Fibroblast of lung (primary cell): Measurements from ENCODE around the gene FAM78B. TPM values are rescaled to one million over a fixed set of nuclear protein-coding genes. Genes with fewer than 3 reads are reported as not detected.

Experiments
- DNase-seq, 2 donors: peaks; one replicate each; pipeline versions ENCODE4 v3.0.0 to v3.0.0-alpha.2; 2010; ENCODE audit warnings: low read depth in 2 of 2
- H2AFZ ChIP-seq: 2 replicates; pipeline ENCODE4 v1.5.1; 2012; ENCODE audit warnings: low read length, control low read depth, inconsistent platforms
- H3K27ac ChIP-seq: 2 replicates; pipeline ENCODE4 v1.5.1; 2011; ENCODE audit warnings: low read length, control low read depth; ENCODE audit not compliant: insufficient read depth
- H3K27me3 ChIP-seq: 2 replicates; pipeline ENCODE4 v1.5.1; 2011; ENCODE audit warnings: mild to moderate bottlenecking, low read length; ENCODE audit not compliant: control insufficient read depth, insufficient read depth
- H3K36me3 ChIP-seq: 2 replicates; pipeline ENCODE4 v1.5.1; 2011; ENCODE audit warnings: low read length; ENCODE audit not compliant: control insufficient read depth, insufficient read depth
- H3K4me1 ChIP-seq: 2 replicates; pipeline ENCODE4 v1.5.1; 2011; ENCODE audit warnings: low read length; ENCODE audit not compliant: control insufficient read depth, insufficient read depth; ENCODE audit errors: extremely low read depth
- H3K4me2 ChIP-seq: 2 replicates; pipeline ENCODE4 v1.5.1; 2011; ENCODE audit warnings: low read length, control low read depth; ENCODE audit not compliant: insufficient read depth; ENCODE audit errors: extremely low read depth
- H3K4me3 ChIP-seq, 4 experiments: fragments of 200-600 bp in 1 of 4; sonication (generic) in 1 of 4; replicated peaks in 1 of 4; 2 replicates each; pipeline ENCODE4 v1.5.1; 2011 to 2016; ENCODE audit warnings: low read length in 4 of 4, low read depth in 3 of 4, mild to moderate bottlenecking in 3 of 4, control low read depth in 2 of 4, inconsistent platforms in 1 of 4, mixed read lengths in 1 of 4; ENCODE audit not compliant: insufficient read depth in 1 of 4; ENCODE audit errors: control extremely low read depth in 1 of 4
- H3K79me2 ChIP-seq: 2 replicates; pipeline ENCODE4 v1.5.1; 2012; ENCODE audit warnings: mild to moderate bottlenecking, low read length, inconsistent platforms; ENCODE audit not compliant: control insufficient read depth, insufficient read depth
- H3K9ac ChIP-seq: 2 replicates; pipeline ENCODE4 v1.5.1; 2011; ENCODE audit warnings: mild to moderate bottlenecking, low read length, control low read depth; ENCODE audit not compliant: insufficient read depth
- H3K9me3 ChIP-seq: 2 replicates; pipeline ENCODE4 v1.5.1; 2012; ENCODE audit warnings: low read depth, low read length; ENCODE audit not compliant: control insufficient read depth, insufficient read depth
- H4K20me1 ChIP-seq: 2 replicates; pipeline ENCODE4 v1.5.1; 2011; ENCODE audit warnings: low read length; ENCODE audit not compliant: control insufficient read depth, insufficient read depth; ENCODE audit errors: extremely low read depth
- EZH2 ChIP-seq: IDR thresholded peaks from 2 replicates; pipeline ENCODE4 v1.5.1; 2012; ENCODE audit warnings: low read length, control low read depth, mild to moderate bottlenecking; ENCODE audit errors: missing control alignments
- polyA plus RNA-seq, 2 donors: library from polyadenylated mRNA; depleted of rRNA in 1 of 2; stranded (reverse) in 1 of 2; unstranded in 1 of 2; fragments of >200 nt; gene quantifications; 2 replicates each; pipeline ENCODE4 v1.2.1, GENCODE V29; 2011 to 2012; ENCODE audit warnings: missing spikeins in 1 of 2
- total RNA-seq: library from RNA; depleted of rRNA; stranded (reverse); fragments of >200 nt; gene quantifications from 2 replicates; pipeline ENCODE4 v1.2.1, GENCODE V29; 2014
- TF ChIP-seq, protein P1 (sequence below), 2 donors: IDR thresholded peaks in 1 of 2; conservative IDR thresholded peaks in 1 of 2; 1 replicate in 1 of 2; 2 replicates in 1 of 2; pipeline ENCODE4 v1.5.1; 2011 to 2012; ENCODE audit warnings: low read length in 2 of 2, control low read depth in 1 of 2, inconsistent platforms in 1 of 2, low read depth in 1 of 2, mild to moderate bottlenecking in 1 of 2

The FAM78B gene
- total and polyA plus RNA-seq, 2 donors (not counting 1 experiment from before 2014, with no cell fraction given), result 0.15 to 0.33 TPM

DNA sequence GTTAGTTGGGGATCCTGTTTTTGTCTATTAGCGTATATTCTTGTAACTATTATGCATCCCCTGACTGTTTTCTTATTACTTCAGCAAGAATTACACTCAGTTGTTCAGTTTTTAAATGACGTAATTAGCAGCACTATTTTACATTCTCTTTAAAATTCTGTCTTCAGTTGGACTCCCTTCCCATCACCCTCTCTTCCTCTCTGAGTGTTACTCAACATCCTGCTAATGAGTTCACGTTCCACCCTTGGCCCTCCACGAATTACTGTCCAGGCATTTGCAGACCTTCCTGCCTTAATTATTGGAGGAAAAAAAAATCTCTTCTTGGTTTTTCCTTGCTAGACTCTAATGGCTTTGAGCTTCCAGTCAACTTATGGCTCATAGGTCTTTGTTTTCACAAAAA is 23.6 kb upstream of the FAM78B start:
- no peaks in the 10 kb centered on the region for H3K79me2 ChIP-seq
- H4K20me1 ChIP-seq, result no peaks in the 10 kb centered on the region
- no peaks in the 10 kb centered on the region for H3K9me3 ChIP-seq
- no peak overlapping the region for H3K4me2 ChIP-seq
- H3K27me3 ChIP-seq, result no peaks in the 10 kb centered on the region
- H3K27ac ChIP-seq, result no peak overlapping the region
- DNase-seq, result no peak
- H3K4me3 ChIP-seq, result no peak overlapping the region
- no peaks in the 10 kb centered on the region for H3K4me1 ChIP-seq
- TF ChIP-seq, protein P1, sequence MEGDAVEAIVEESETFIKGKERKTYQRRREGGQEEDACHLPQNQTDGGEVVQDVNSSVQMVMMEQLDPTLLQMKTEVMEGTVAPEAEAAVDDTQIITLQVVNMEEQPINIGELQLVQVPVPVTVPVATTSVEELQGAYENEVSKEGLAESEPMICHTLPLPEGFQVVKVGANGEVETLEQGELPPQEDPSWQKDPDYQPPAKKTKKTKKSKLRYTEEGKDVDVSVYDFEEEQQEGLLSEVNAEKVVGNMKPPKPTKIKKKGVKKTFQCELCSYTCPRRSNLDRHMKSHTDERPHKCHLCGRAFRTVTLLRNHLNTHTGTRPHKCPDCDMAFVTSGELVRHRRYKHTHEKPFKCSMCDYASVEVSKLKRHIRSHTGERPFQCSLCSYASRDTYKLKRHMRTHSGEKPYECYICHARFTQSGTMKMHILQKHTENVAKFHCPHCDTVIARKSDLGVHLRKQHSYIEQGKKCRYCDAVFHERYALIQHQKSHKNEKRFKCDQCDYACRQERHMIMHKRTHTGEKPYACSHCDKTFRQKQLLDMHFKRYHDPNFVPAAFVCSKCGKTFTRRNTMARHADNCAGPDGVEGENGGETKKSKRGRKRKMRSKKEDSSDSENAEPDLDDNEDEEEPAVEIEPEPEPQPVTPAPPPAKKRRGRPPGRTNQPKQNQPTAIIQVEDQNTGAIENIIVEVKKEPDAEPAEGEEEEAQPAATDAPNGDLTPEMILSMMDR (conservative IDR thresholded peaks at IDR 0.05 in 1 of 2, IDR thresholded peaks at IDR 0.05 in 1 of 2; ENCODE audit: low read depth in 1 of 2, low read length in 2 of 2), result no peak
- TF ChIP-seq EZH2, result no peak
- H3K36me3 ChIP-seq, result no peaks in the 10 kb centered on the region
- H3K9ac ChIP-seq, result no peak overlapping the region
- no peak overlapping the region for H2AFZ ChIP-seq

DNA sequence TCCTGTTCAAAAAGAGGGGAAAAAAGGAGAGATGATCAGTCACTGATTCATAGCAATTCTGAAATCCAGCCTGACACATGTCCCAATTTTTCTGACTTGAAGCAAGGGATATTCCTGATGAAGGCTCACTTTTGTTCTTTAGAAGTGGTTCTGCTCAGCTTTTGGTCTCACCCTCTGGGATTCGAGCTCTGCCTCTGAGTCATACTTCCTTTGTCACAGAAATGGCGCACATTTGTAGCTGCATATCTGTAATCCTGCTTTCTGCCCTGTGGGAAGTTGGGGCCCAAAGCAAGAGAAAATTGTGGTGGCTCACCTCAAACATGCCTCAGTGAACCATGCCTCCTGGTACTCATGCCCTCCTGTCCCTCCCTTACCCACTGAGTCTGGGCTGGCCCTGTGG is 22.3 kb upstream of the FAM78B start:
- no peak overlapping the region for H3K4me3 ChIP-seq

DNA sequence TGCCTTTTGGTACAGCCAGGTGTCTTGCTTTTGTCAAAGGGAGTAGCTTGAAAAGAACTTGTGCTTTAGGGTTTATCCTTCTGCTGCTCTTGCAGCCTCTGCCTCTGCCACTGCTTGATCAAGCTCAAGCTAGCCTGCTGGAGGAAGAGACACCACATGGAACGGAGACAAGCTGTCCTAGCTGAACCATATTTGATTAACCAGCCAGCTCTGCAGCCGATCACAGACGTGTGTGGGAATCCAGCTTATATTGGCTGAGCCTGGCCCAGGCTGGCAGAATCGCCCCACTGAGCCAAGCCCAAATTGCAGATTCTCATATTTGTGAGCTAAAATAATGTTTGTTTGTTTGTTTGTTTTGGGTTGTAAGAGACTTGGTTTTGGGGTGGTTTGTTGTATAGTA is 18.7 kb upstream of the FAM78B start:
- Histone ChIP-seq H4K20me1 (no peaks in the 10 kb centered on the region), H3K4me3 (no peak overlapping the region), H3K4me1 (no peaks in the 10 kb centered on the region), H3K9ac (no peak overlapping the region), H3K4me2 (no peak overlapping the region), H3K36me3 (no peaks in the 10 kb centered on the region), H3K27ac (no peak overlapping the region), H3K27me3 (no peaks in the 10 kb centered on the region), H2AFZ (no peak overlapping the region), H3K9me3 (no peaks in the 10 kb centered on the region), H3K79me2 (no peaks in the 10 kb centered on the region)
- no peak for TF ChIP-seq EZH2
- TF ChIP-seq, protein P1 (conservative IDR thresholded peaks at IDR 0.05 in 1 of 2, IDR thresholded peaks at IDR 0.05 in 1 of 2; ENCODE audit: low read depth in 1 of 2, low read length in 2 of 2), result no peak
- no peak for DNase-seq

More for the DNA sequence above, 22.3 kb upstream of the FAM78B start:
- H3K4me1 ChIP-seq, result no peaks in the 10 kb centered on the region
- H3K79me2 ChIP-seq, result no peaks in the 10 kb centered on the region
- H2AFZ ChIP-seq, result no peak overlapping the region
- no peak overlapping the region for H3K4me2 ChIP-seq
- H3K9ac ChIP-seq, result no peak overlapping the region
- DNase-seq, result peak in 1 of 2 donors; percentile 45
- H4K20me1 ChIP-seq, result no peaks in the 10 kb centered on the region
- no peaks in the 10 kb centered on the region for H3K36me3 ChIP-seq
- no peak overlapping the region for H3K27ac ChIP-seq
- TF ChIP-seq EZH2, result no peak
- TF ChIP-seq, protein P1 (conservative IDR thresholded peaks at IDR 0.05 in 1 of 2, IDR thresholded peaks at IDR 0.05 in 1 of 2; ENCODE audit: low read depth in 1 of 2, low read length in 2 of 2), result no peak
- H3K27me3 ChIP-seq, result no peaks in the 10 kb centered on the region
- no peaks in the 10 kb centered on the region for H3K9me3 ChIP-seq
